HEK293T (cell line): ENCODE measurements around the gene KCNQ5.

ENCODE experiments used
- ARNT ChIP-seq: fragments of 450-650 bp; IDR thresholded peaks from 2 replicates; pipeline ENCODE4 v1.6.1; 2017; ENCODE audit warnings: mild to moderate bottlenecking
- BHLHE40 ChIP-seq: fragments of 450-650 bp; IDR thresholded peaks from 2 replicates; pipeline ENCODE4 v1.6.1; 2016; ENCODE audit warnings: mild to moderate bottlenecking, moderate library complexity, borderline replicate concordance
- ELF4 ChIP-seq: fragments of 450-650 bp; IDR thresholded peaks from 2 replicates; pipeline ENCODE4 v1.6.1; 2017; ENCODE audit warnings: antibody characterized with exemption
- FOXA1 ChIP-seq: fragments of 450-650 bp; IDR thresholded peaks from 2 replicates; pipeline ENCODE4 v1.6.1; 2016; ENCODE audit warnings: mild to moderate bottlenecking
- SP1 ChIP-seq: fragments of 450-650 bp; IDR thresholded peaks from 2 replicates; pipeline ENCODE4 v1.6.1; 2017
- TARDBP ChIP-seq: fragments of 450-650 bp; IDR thresholded peaks from 2 replicates; pipeline ENCODE4 v1.6.1; 2016

DNA sequence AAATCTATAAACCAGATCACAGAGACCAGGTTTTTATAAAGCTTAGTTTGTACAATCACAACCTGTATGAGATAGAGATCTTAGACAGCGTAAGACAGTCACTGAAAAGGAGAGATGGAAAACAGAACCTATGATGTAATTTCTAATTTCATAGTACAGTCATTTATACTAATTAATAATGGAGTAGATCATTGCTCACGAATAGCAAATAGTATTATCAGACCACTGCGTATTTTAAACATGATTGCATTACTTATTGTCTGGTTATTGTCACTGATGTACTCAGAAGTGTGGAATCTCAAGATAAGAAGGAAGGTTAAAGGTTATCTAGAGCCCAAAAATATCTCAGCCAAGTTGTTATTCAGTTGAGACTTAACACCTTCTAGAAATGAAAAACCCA is 487.8 kb downstream of the KCNQ5 start:
- TF ChIP-seq TARDBP (no peak), SP1 (no peak), ELF4 (no peak), BHLHE40 (no peak), FOXA1 (no peak), ARNT (no peak)
